PC-9 (cell line): ENCODE results near the gene JADE3. TPM values are rescaled to one million over a fixed set of nuclear protein-coding genes. Genes with fewer than 3 reads are reported as not detected.

Experiments
- BruUV-seq: library from RNA; stranded (reverse); fragments of 400-500 nt; replicated peaks from 2 replicates; lab custom pipeline; 2021; lab: Mats Ljungman, UMichigan
- CTCF ChIA-PET: fragments of 300-600 bp; sonication (Branson Sonifier 250); formaldehyde crosslinking; loops from one replicate; lab custom pipeline; 2022; ENCODE audit warnings: antibody characterized with exemption; lab: Charles Lee
- POLR2A ChIA-PET: fragments of 300-600 bp; sonication (Branson Sonifier 250); formaldehyde crosslinking; loops from one replicate; lab custom pipeline; 2022; ENCODE audit warnings: antibody characterized with exemption; ENCODE audit not compliant: unreplicated experiment; lab: Charles Lee
- DNase-seq, 2 experiments: peaks; one replicate each; pipeline versions ENCODE4 v3.0.0 to v3.0.0-alpha.2; 2015 to 2022; ENCODE audit warnings: mixed read lengths in 1 of 2
- H2AFZ ChIP-seq: fragments of 200-600 bp; sonication (generic); 2 replicates; pipeline ENCODE4 v1.8.1; 2017; ENCODE audit warnings: antibody characterized with exemption
- H3F3A ChIP-seq: fragments of 200-600 bp; sonication (generic); 2 replicates; pipeline ENCODE4 v1.8.1; 2017; ENCODE audit warnings: antibody characterized with exemption, mild to moderate bottlenecking, low read depth; ENCODE audit not compliant: insufficient read depth
- H3K27ac ChIP-seq: fragments of 200-600 bp; sonication (generic); 2 replicates; pipeline ENCODE4 v1.6.1; 2016; ENCODE audit warnings: mixed run types
- H3K27me3 ChIP-seq: fragments of 200-600 bp; sonication (generic); 2 replicates; pipeline ENCODE4 v1.6.1; 2016; ENCODE audit warnings: low read depth, mixed run types; ENCODE audit not compliant: insufficient read depth
- H3K36me3 ChIP-seq: fragments of 200-600 bp; sonication (generic); 2 replicates; pipeline ENCODE4 v1.6.1; 2016; ENCODE audit warnings: low read depth, mixed run types
- H3K4me1 ChIP-seq: fragments of 200-600 bp; sonication (generic); replicated peaks from 2 replicates; pipeline ENCODE4 v1.6.1; 2016; ENCODE audit warnings: mixed run types; ENCODE audit not compliant: insufficient read depth
- H3K4me2 ChIP-seq: fragments of 200-600 bp; sonication (generic); 2 replicates; pipeline ENCODE4 v1.6.1; 2017; ENCODE audit warnings: mixed run types
- H3K4me3 ChIP-seq: fragments of 200-600 bp; sonication (generic); 2 replicates; pipeline ENCODE4 v1.6.1; 2016; ENCODE audit warnings: mixed run types
- H3K79me2 ChIP-seq: fragments of 200-600 bp; sonication (generic); 2 replicates; pipeline ENCODE4 v1.6.1; 2017; ENCODE audit warnings: low read depth, mixed run types
- H3K9me2 ChIP-seq: fragments of 200-600 bp; sonication (generic); 2 replicates; pipeline ENCODE4 v1.8.1; 2017; ENCODE audit warnings: mild to moderate bottlenecking; ENCODE audit not compliant: insufficient read depth
- H3K9me3 ChIP-seq: fragments of 200-600 bp; sonication (generic); 2 replicates; pipeline ENCODE4 v1.8.1; 2016; ENCODE audit warnings: low read depth; ENCODE audit not compliant: insufficient read depth
- H4K20me1 ChIP-seq: fragments of 200-600 bp; sonication (generic); 2 replicates; pipeline ENCODE4 v1.8.1; 2017; ENCODE audit not compliant: insufficient read depth
- CTCF ChIP-seq: fragments of 200-600 bp; sonication (generic); conservative IDR thresholded peaks from 2 replicates; pipeline ENCODE4 v1.6.1; 2017; ENCODE audit warnings: mixed run types, antibody characterized with exemption, mild to moderate bottlenecking, moderate library complexity
- EZH2 ChIP-seq: fragments of 200-600 bp; sonication (generic); IDR thresholded peaks from 2 replicates; pipeline ENCODE4 v1.8.0; 2017; ENCODE audit warnings: antibody characterized with exemption, low read depth
- intact Hi-C: fragments of 100-400 bp; cut with micrococcal nuclease; formaldehyde crosslinking; loops from one replicate; pipeline ENCODE4 v1.10.0; 2022; ENCODE audit not compliant: unreplicated experiment
- total RNA-seq: library from RNA; stranded (reverse); gene quantifications from 2 replicates; pipeline ENCODE4 v1.2.3, GENCODE V29; 2021

Gene JADE3
- total RNA-seq, 1 experiment from 2014 or later = 10.9 TPM

- Histone ChIP-seq H3K27me3 (no peaks in the 10 kb centered on the region), H3K9me3 (no peaks in the 10 kb centered on the region), H3K36me3 (no peaks in the 10 kb centered on the region), H3K4me2 (no peak overlapping the region), H3K79me2 (no peaks in the 10 kb centered on the region), H3K4me1 (no peaks in the 10 kb centered on the region), H2AFZ (no peak overlapping the region), H3K27ac (no peak overlapping the region), H4K20me1 (no peaks in the 10 kb centered on the region), H3K9me2 (no peaks in the 10 kb centered on the region), H3K4me3 (no peak overlapping the region), H3F3A (no peaks in the 10 kb centered on the region)
- intact Hi-C loops = no loop called here
- DNase-seq = no peak
- TF ChIP-seq EZH2 (no peak), CTCF (no peak)
- ChIA-PET POLR2A (no interaction called here), CTCF (no interaction called here)
- no TSS peak for BruUV-seq
These were observed 156.5 kb downstream of the JADE3 start for GRCh38 chrX:47068720-47069119.

GRCh38 chrX:47078129-47079043 lies 166.2 kb downstream of the JADE3 start, which contains the start of gene RGN:
TSS of gene RGN (plus strand) at chrX:47078443. CDS start at chrX:47081145, 2,702 bp downstream.
- intact Hi-C loops = no loop called here
- Histone ChIP-seq H3K4me3 (no peak within 1 kb of the TSS), H3K27ac (no peak within 1 kb of the TSS), H4K20me1 (no peaks in the 10 kb centered on the region), H2AFZ (no peak within 1 kb of the TSS), H3K36me3 (no peaks in the 10 kb centered on the region), H3K9me3 (no peaks in the 10 kb centered on the region), H3F3A (no peaks in the 10 kb centered on the region), H3K27me3 (no peaks in the 10 kb centered on the region), H3K4me2 (no peak within 1 kb of the TSS), H3K79me2 (no peaks in the 10 kb centered on the region), H3K9me2 (no peaks in the 10 kb centered on the region), H3K4me1 (no peaks in the 10 kb centered on the region)
- no TSS peak for BruUV-seq
- no peak for DNase-seq
- CTCF ChIA-PET = no interaction called here
- no peak for TF ChIP-seq EZH2
- POLR2A ChIA-PET = no interaction called here

DNA sequence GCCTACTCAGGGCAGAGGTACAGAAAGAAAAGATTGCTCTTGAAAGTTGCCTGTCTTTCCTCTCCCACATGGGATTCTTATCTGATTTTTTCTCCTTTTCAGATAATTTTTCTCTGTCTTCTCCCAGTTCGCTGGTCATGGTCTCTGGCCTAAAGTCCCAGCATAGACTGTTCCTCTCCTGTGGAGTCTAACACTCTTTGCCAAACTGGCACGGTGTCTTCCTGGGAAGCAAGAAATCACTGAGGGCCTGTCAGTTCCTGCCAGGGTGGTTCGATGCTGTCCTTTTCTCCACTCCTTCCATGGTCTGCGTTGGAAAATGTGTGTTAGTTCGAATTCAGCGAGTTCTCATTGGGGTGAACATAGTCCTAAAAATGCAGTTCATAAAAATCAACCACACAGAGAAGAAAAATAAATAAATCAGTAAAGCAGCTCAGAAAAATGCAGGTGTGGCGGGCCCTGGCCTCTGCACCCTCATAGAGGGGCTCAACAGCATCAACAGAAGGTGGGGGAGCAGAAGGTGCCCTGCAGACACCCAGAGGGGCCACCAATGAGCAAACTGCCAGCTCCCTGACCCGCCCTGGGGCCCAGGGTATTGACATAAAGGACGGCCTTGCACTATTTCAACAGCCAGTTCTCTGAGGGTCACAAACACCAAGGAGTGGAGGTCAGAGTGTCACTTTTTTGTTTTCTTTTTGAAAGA lies 168.1 kb downstream of the JADE3 start:
- CTCF ChIA-PET = no interaction called here
- Histone ChIP-seq H4K20me1 (no peaks in the 10 kb centered on the region), H3K9me3 (no peaks in the 10 kb centered on the region), H3K36me3 (no peaks in the 10 kb centered on the region), H3K4me2 (no peak overlapping the region), H3K27me3 (no peaks in the 10 kb centered on the region), H3K9me2 (no peaks in the 10 kb centered on the region), H3K79me2 (no peaks in the 10 kb centered on the region), H3K4me1 (no peaks in the 10 kb centered on the region), H3F3A (no peaks in the 10 kb centered on the region), H3K27ac (no peak overlapping the region), H2AFZ (no peak overlapping the region), H3K4me3 (no peak overlapping the region)
- intact Hi-C loops = no loop called here
- no TSS peak for BruUV-seq
- POLR2A ChIA-PET = no interaction called here
- no peak for TF ChIP-seq CTCF
- TF ChIP-seq EZH2 = no peak
- DNase-seq = no peak
